Raji (cell line): Measurements from ENCODE around the gene NAA40.

Source experiments
- POLR2A ChIP-seq: IDR thresholded peaks from 2 replicates; pipeline ENCODE4 v1.6.1; 2011; ENCODE audit warnings: low read depth, low read length, control low read depth; ENCODE audit not compliant: insufficient read depth

NAA40 gene

GRCh38 chr11:63942803-63943202, 4.0 kb downstream of the NAA40 start:
- TF ChIP-seq POLR2A: no peak

- TF ChIP-seq POLR2A: no peak
Measured at GRCh38 chr11:63944987-63945386, 6.2 kb downstream of the NAA40 start.

GRCh38 chr11:63945477-63946163, 6.8 kb downstream of the NAA40 start:
- no peak for TF ChIP-seq POLR2A

- no peak for TF ChIP-seq POLR2A
Measured at GRCh38 chr11:63951779-63952536, 13.2 kb downstream of the NAA40 start.

- no peak for TF ChIP-seq POLR2A
Measured at GRCh38 chr11:63952570-63952969, 13.8 kb downstream of the NAA40 start.

GRCh38 chr11:63958008-63958407, 19.2 kb downstream of the NAA40 start:
- no peak for TF ChIP-seq POLR2A

- no peak for TF ChIP-seq POLR2A
Measured at GRCh38 chr11:63961608-63962412, 23.0 kb downstream of the NAA40 start.

- no peak for TF ChIP-seq POLR2A
Measured at GRCh38 chr11:63966444-63966843, 27.6 kb downstream of the NAA40 start.

GRCh38 chr11:63969461-63969860, 30.7 kb downstream of the NAA40 start:
- no peak for TF ChIP-seq POLR2A

- no peak for TF ChIP-seq POLR2A
Measured at GRCh38 chr11:63970902-63971301, 32.1 kb downstream of the NAA40 start.

- peak; percentile 93 for TF ChIP-seq POLR2A
Measured at GRCh38 chr11:63974259-63975143, 35.7 kb downstream of the NAA40 start, which contains the start of gene COX8A. Gene COX8A (plus strand): TSS chr11:63974620. CDS start chr11:63974681, 61 bp downstream.

GRCh38 chr11:63978551-63979239, 39.9 kb downstream of the NAA40 start:
- no peak for TF ChIP-seq POLR2A

GRCh38 chr11:63979426-63979825, 40.6 kb downstream of the NAA40 start:
- no peak for TF ChIP-seq POLR2A

- TF ChIP-seq POLR2A: no peak
Measured at GRCh38 chr11:63985812-63986155, 47.0 kb downstream of the NAA40 start.
